IPS-18a (cell line): ENCODE data around the gene MAP4K4.

Experiments used
- H3K27ac ChIP-seq: one replicate; pipeline ENCODE4 v1.5.1; 2013; ENCODE audit warnings: low read length
- H3K27me3 ChIP-seq: one replicate; pipeline ENCODE4 v1.6.1; 2013; ENCODE audit warnings: mild to moderate bottlenecking, low read length; ENCODE audit not compliant: control insufficient read depth, insufficient read depth
- H3K36me3 ChIP-seq: one replicate; pipeline ENCODE4 v1.6.1; 2013; ENCODE audit warnings: low read depth, low read length; ENCODE audit not compliant: control insufficient read depth
- H3K4me1 ChIP-seq: one replicate; pipeline ENCODE4 v1.6.1; 2013; ENCODE audit warnings: low read depth, low read length; ENCODE audit not compliant: control insufficient read depth
- H3K4me3 ChIP-seq: one replicate; pipeline ENCODE4 v1.5.1; 2013; ENCODE audit warnings: low read length
- H3K9ac ChIP-seq: one replicate; pipeline ENCODE4 v1.6.1; 2013; ENCODE audit warnings: mild to moderate bottlenecking, low read length, moderate library complexity
- H3K9me3 ChIP-seq: one replicate; pipeline ENCODE4 v1.6.1; 2013; ENCODE audit warnings: low read depth, low read length; ENCODE audit not compliant: control insufficient read depth

The MAP4K4 gene

GRCh38 chr2:101874069-101874468 lies 176.6 kb downstream of the MAP4K4 start:
- Histone ChIP-seq H3K36me3 (peaks cover 89% of the 10 kb centered on the region), H3K27ac (no peak overlapping the region), H3K4me1 (no peaks in the 10 kb centered on the region), H3K9me3 (no peaks in the 10 kb centered on the region), H3K9ac (no peak overlapping the region), H3K4me3 (no peak overlapping the region), H3K27me3 (no peaks in the 10 kb centered on the region)

GRCh38 chr2:101879466-101879865 lies 182.0 kb downstream of the MAP4K4 start:
- Histone ChIP-seq H3K27me3 (no peaks in the 10 kb centered on the region), H3K27ac (no peak overlapping the region), H3K4me3 (no peak overlapping the region), H3K36me3 (peaks cover 77% of the 10 kb centered on the region), H3K9ac (no peak overlapping the region), H3K4me1 (no peaks in the 10 kb centered on the region), H3K9me3 (no peaks in the 10 kb centered on the region)

- Histone ChIP-seq H3K4me1 (no peaks in the 10 kb centered on the region), H3K27me3 (no peaks in the 10 kb centered on the region), H3K36me3 (peaks cover 70% of the 10 kb centered on the region), H3K27ac (no peak overlapping the region), H3K4me3 (no peak overlapping the region), H3K9me3 (no peaks in the 10 kb centered on the region), H3K9ac (no peak overlapping the region)
Observed at GRCh38 chr2:101881131-101881530, 183.6 kb downstream of the MAP4K4 start.

- peaks cover 70% of the 10 kb centered on the region for H3K36me3 ChIP-seq
- no peak overlapping the region for H3K9ac ChIP-seq
- H3K9me3 ChIP-seq, result no peaks in the 10 kb centered on the region
- no peak overlapping the region for H3K4me3 ChIP-seq
- H3K27ac ChIP-seq, result no peak overlapping the region
- H3K4me1 ChIP-seq, result no peaks in the 10 kb centered on the region
- no peaks in the 10 kb centered on the region for H3K27me3 ChIP-seq
Observed at GRCh38 chr2:101882769-101883307, 185.3 kb downstream of the MAP4K4 start.

- H3K9me3 ChIP-seq, result no peaks in the 10 kb centered on the region
- H3K27me3 ChIP-seq, result no peaks in the 10 kb centered on the region
- H3K4me3 ChIP-seq, result no peak overlapping the region
- H3K4me1 ChIP-seq, result no peaks in the 10 kb centered on the region
- H3K9ac ChIP-seq, result no peak overlapping the region
- no peak overlapping the region for H3K27ac ChIP-seq
- peaks cover 67% of the 10 kb centered on the region for H3K36me3 ChIP-seq
Observed at GRCh38 chr2:101883860-101884259, 186.4 kb downstream of the MAP4K4 start.

GRCh38 chr2:101884423-101884822 lies 186.9 kb downstream of the MAP4K4 start:
- Histone ChIP-seq H3K36me3 (peaks cover 70% of the 10 kb centered on the region), H3K4me1 (no peaks in the 10 kb centered on the region), H3K27me3 (no peaks in the 10 kb centered on the region), H3K9ac (no peak overlapping the region), H3K4me3 (no peak overlapping the region), H3K9me3 (no peaks in the 10 kb centered on the region), H3K27ac (no peak overlapping the region)

GRCh38 chr2:101887328-101887727 lies 189.8 kb downstream of the MAP4K4 start:
- Histone ChIP-seq H3K4me1 (peaks cover 4% of the 10 kb centered on the region), H3K9ac (no peak overlapping the region), H3K9me3 (no peaks in the 10 kb centered on the region), H3K36me3 (peaks cover 59% of the 10 kb centered on the region), H3K27ac (no peak overlapping the region), H3K27me3 (no peaks in the 10 kb centered on the region), H3K4me3 (no peak overlapping the region)

GRCh38 chr2:101889460-101890098 lies 192.1 kb downstream of the MAP4K4 start:
- H3K36me3 ChIP-seq, result peaks cover 50% of the 10 kb centered on the region
- no peaks in the 10 kb centered on the region for H3K27me3 ChIP-seq
- H3K9ac ChIP-seq, result no peak overlapping the region
- H3K27ac ChIP-seq, result no peak overlapping the region
- peaks cover 26% of the 10 kb centered on the region for H3K4me1 ChIP-seq
- H3K9me3 ChIP-seq, result no peaks in the 10 kb centered on the region
- H3K4me3 ChIP-seq, result no peak overlapping the region

GRCh38 chr2:101892377-101892776 lies 194.9 kb downstream of the MAP4K4 start:
- peaks cover 34% of the 10 kb centered on the region for H3K36me3 ChIP-seq
- H3K9ac ChIP-seq, result no peak overlapping the region
- H3K9me3 ChIP-seq, result no peaks in the 10 kb centered on the region
- H3K27ac ChIP-seq, result no peak overlapping the region
- H3K4me3 ChIP-seq, result no peak overlapping the region
- no peaks in the 10 kb centered on the region for H3K27me3 ChIP-seq
- H3K4me1 ChIP-seq, result peaks cover 34% of the 10 kb centered on the region

- no peak overlapping the region for H3K9ac ChIP-seq
Observed at GRCh38 chr2:101893681-101894381, 196.3 kb downstream of the MAP4K4 start.

GRCh38 chr2:101895039-101895438 lies 197.5 kb downstream of the MAP4K4 start:
- Histone ChIP-seq H3K4me1 (peaks cover 34% of the 10 kb centered on the region), H3K27ac (no peak overlapping the region), H3K27me3 (no peaks in the 10 kb centered on the region), H3K9ac (no peak overlapping the region), H3K36me3 (peaks cover 12% of the 10 kb centered on the region), H3K4me3 (no peak overlapping the region), H3K9me3 (no peaks in the 10 kb centered on the region)

More at GRCh38 chr2:101893681-101894381, 196.3 kb downstream of the MAP4K4 start:
- no peaks in the 10 kb centered on the region for H3K27me3 ChIP-seq
- H3K4me1 ChIP-seq, result peaks cover 34% of the 10 kb centered on the region
- H3K4me3 ChIP-seq, result peak overlapping the region; percentile 42
- no peaks in the 10 kb centered on the region for H3K9me3 ChIP-seq
- peaks cover 22% of the 10 kb centered on the region for H3K36me3 ChIP-seq
- peak overlapping the region; percentile 16 for H3K27ac ChIP-seq
